ENCODE measurements around the gene NIPAL3.

DNA sequence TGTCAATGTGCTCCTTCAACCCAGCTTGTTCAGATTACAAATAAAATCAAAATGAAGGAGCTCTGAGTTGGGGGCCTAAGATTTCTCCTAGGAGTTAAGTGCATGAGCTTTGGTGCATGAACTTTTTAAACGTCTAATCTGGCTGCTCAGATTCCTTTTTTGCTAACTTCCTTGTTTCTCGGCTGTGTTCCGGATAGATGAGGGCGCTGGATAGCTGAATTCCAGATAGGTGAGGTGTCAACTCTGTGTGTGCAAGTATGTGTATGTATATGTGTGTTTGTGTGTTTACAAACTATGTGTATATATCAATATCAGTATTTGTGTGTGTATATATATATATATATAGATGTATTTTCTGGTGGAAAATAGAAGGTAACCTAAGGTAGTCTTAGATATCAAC lies 49.5 kb downstream of the NIPAL3 start:
- TF ChIP-seq EZH2 (IDR thresholded peaks at IDR 0.05; ENCODE audit: borderline replicate concordance, insufficient read depth, low read length, poor library complexity, severe bottlenecking) (no peak), EP300 (conservative IDR thresholded peaks at IDR 0.05; ENCODE audit: poor library complexity, severe bottlenecking) (no peak), POLR2AphosphoS5 (IDR thresholded peaks at IDR 0.05) (no peak)
- TF ChIP-seq, protein P1, sequence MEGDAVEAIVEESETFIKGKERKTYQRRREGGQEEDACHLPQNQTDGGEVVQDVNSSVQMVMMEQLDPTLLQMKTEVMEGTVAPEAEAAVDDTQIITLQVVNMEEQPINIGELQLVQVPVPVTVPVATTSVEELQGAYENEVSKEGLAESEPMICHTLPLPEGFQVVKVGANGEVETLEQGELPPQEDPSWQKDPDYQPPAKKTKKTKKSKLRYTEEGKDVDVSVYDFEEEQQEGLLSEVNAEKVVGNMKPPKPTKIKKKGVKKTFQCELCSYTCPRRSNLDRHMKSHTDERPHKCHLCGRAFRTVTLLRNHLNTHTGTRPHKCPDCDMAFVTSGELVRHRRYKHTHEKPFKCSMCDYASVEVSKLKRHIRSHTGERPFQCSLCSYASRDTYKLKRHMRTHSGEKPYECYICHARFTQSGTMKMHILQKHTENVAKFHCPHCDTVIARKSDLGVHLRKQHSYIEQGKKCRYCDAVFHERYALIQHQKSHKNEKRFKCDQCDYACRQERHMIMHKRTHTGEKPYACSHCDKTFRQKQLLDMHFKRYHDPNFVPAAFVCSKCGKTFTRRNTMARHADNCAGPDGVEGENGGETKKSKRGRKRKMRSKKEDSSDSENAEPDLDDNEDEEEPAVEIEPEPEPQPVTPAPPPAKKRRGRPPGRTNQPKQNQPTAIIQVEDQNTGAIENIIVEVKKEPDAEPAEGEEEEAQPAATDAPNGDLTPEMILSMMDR (IDR thresholded peaks at IDR 0.05; ENCODE audit: poor library complexity, severe bottlenecking) = no peak
- TF ChIP-seq, protein P2, sequence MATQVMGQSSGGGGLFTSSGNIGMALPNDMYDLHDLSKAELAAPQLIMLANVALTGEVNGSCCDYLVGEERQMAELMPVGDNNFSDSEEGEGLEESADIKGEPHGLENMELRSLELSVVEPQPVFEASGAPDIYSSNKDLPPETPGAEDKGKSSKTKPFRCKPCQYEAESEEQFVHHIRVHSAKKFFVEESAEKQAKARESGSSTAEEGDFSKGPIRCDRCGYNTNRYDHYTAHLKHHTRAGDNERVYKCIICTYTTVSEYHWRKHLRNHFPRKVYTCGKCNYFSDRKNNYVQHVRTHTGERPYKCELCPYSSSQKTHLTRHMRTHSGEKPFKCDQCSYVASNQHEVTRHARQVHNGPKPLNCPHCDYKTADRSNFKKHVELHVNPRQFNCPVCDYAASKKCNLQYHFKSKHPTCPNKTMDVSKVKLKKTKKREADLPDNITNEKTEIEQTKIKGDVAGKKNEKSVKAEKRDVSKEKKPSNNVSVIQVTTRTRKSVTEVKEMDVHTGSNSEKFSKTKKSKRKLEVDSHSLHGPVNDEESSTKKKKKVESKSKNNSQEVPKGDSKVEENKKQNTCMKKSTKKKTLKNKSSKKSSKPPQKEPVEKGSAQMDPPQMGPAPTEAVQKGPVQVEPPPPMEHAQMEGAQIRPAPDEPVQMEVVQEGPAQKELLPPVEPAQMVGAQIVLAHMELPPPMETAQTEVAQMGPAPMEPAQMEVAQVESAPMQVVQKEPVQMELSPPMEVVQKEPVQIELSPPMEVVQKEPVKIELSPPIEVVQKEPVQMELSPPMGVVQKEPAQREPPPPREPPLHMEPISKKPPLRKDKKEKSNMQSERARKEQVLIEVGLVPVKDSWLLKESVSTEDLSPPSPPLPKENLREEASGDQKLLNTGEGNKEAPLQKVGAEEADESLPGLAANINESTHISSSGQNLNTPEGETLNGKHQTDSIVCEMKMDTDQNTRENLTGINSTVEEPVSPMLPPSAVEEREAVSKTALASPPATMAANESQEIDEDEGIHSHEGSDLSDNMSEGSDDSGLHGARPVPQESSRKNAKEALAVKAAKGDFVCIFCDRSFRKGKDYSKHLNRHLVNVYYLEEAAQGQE (IDR thresholded peaks at IDR 0.05; ENCODE audit: borderline replicate concordance) = no peak
